GM12878 (cell line): Measurements from ENCODE around the gene ERBB3.

ENCODE experiments used
- CHD2 ChIP-seq: IDR thresholded peaks from 2 replicates; pipeline ENCODE4 v1.6.1; 2011; ENCODE audit warnings: low read depth, low read length, improper control_type of control experiment, borderline replicate concordance
- CREB1 ChIP-seq: IDR thresholded peaks from 2 replicates; pipeline ENCODE4 v1.6.1; 2012; ENCODE audit warnings: low read depth, mild to moderate bottlenecking, inconsistent platforms
- HCFC1 ChIP-seq: fragments of 150-350 bp; IDR thresholded peaks from 2 replicates; pipeline ENCODE4 v1.6.1; 2014; ENCODE audit warnings: low read length
- HDAC2 ChIP-seq: fragments of 200-600 bp; sonication (generic); IDR thresholded peaks from 2 replicates; pipeline ENCODE4 v1.6.1; 2017
- NR2C2 ChIP-seq: IDR thresholded peaks from 2 replicates; pipeline ENCODE4 v1.6.1; 2011; ENCODE audit warnings: borderline replicate concordance, low read depth; ENCODE audit not compliant: control insufficient read depth, insufficient read length
- POLR2A ChIP-seq: IDR thresholded peaks from 2 replicates; pipeline ENCODE4 v1.6.1; 2011; ENCODE audit warnings: low read depth, mild to moderate bottlenecking, low read length
- RFX5 ChIP-seq: IDR thresholded peaks from 2 replicates; pipeline ENCODE4 v1.6.1; 2011; ENCODE audit warnings: low read depth, low read length, improper control_type of control experiment
- SMAD1 ChIP-seq: fragments of 450-650 bp; IDR thresholded peaks from 2 replicates; pipeline ENCODE4 v1.6.1; 2018; ENCODE audit warnings: mild to moderate bottlenecking, low read depth; ENCODE audit not compliant: partially characterized antibody
- SREBF2 ChIP-seq: IDR thresholded peaks from 2 replicates; pipeline ENCODE4 v1.6.1; 2012; ENCODE audit warnings: mild to moderate bottlenecking, low read length
- TAF1 ChIP-seq: IDR thresholded peaks from 2 replicates; pipeline ENCODE4 v1.6.1; 2011; ENCODE audit warnings: mild to moderate bottlenecking, low read depth, low read length, borderline replicate concordance
- USF2 ChIP-seq: IDR thresholded peaks from 2 replicates; pipeline ENCODE4 v1.6.1; 2011; ENCODE audit warnings: low read depth, low read length, improper control_type of control experiment, borderline replicate concordance
- ZNF274 ChIP-seq: IDR thresholded peaks from one replicate; pipeline ENCODE4 v1.8.0; 2011; ENCODE audit not compliant: insufficient read length, insufficient read depth
- TF ChIP-seq, protein P1 (sequence below): IDR thresholded peaks from 2 replicates; pipeline ENCODE4 v1.6.1; 2012; ENCODE audit warnings: mild to moderate bottlenecking, low read depth, low read length

- TF ChIP-seq USF2 (no peak), CHD2 (no peak), SMAD1 (no peak), HCFC1 (no peak), POLR2A (no peak), SREBF2 (no peak), ZNF274 (no peak), CREB1 (no peak), TAF1 (no peak), NR2C2 (no peak), RFX5 (no peak), HDAC2 (no peak)
- TF ChIP-seq, protein P1, sequence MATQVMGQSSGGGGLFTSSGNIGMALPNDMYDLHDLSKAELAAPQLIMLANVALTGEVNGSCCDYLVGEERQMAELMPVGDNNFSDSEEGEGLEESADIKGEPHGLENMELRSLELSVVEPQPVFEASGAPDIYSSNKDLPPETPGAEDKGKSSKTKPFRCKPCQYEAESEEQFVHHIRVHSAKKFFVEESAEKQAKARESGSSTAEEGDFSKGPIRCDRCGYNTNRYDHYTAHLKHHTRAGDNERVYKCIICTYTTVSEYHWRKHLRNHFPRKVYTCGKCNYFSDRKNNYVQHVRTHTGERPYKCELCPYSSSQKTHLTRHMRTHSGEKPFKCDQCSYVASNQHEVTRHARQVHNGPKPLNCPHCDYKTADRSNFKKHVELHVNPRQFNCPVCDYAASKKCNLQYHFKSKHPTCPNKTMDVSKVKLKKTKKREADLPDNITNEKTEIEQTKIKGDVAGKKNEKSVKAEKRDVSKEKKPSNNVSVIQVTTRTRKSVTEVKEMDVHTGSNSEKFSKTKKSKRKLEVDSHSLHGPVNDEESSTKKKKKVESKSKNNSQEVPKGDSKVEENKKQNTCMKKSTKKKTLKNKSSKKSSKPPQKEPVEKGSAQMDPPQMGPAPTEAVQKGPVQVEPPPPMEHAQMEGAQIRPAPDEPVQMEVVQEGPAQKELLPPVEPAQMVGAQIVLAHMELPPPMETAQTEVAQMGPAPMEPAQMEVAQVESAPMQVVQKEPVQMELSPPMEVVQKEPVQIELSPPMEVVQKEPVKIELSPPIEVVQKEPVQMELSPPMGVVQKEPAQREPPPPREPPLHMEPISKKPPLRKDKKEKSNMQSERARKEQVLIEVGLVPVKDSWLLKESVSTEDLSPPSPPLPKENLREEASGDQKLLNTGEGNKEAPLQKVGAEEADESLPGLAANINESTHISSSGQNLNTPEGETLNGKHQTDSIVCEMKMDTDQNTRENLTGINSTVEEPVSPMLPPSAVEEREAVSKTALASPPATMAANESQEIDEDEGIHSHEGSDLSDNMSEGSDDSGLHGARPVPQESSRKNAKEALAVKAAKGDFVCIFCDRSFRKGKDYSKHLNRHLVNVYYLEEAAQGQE = no peak
Observed at GRCh38 chr12:56121204-56121870, 41.4 kb downstream of the ERBB3 start.
